Measurements from ENCODE around the gene FTH1. TPM values are rescaled to one million over a fixed set of nuclear protein-coding genes. Genes with fewer than 3 reads are reported as not detected.

The FTH1 gene
- total and polyA plus RNA-seq, 2 of the 13 experiments (the other 11 are each of a cell fraction or from before 2014, with no cell fraction given) = 607 to 760 TPM

DNA sequence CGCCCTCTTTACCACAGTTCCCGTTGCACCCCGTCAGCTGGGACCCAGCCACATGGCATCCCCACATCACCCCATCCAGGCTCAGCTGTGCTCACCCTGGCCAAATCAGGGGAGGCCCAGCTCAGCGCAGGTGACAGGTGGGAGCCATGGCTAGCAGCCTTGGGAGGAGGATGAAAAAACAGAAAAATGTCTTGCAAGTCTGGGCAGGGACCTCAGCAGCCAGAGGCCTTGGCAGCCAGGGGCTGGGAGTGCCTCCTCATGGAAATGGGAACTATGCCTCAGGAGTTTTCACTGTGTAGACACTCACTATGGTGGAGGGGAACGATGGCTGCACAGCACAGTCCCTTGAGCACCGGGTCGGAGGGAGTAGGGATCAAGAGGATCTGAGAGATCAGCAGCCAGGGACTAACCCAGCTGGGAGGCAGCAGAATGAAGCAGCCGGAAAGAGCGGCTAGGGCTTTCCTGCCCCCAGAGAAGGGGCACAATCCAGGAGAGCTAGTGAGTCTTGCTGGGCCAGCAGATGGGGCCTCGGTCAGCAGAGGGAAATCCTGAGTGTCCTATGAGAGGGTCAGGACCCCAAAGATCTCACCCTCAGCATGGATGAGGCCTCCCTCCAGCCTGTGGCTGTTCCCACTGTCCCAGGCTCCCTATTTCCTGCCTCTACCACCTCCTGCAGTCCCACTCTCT, 6.2 kb upstream of the FTH1 start (continued):
- TF ChIP-seq, protein P1, sequence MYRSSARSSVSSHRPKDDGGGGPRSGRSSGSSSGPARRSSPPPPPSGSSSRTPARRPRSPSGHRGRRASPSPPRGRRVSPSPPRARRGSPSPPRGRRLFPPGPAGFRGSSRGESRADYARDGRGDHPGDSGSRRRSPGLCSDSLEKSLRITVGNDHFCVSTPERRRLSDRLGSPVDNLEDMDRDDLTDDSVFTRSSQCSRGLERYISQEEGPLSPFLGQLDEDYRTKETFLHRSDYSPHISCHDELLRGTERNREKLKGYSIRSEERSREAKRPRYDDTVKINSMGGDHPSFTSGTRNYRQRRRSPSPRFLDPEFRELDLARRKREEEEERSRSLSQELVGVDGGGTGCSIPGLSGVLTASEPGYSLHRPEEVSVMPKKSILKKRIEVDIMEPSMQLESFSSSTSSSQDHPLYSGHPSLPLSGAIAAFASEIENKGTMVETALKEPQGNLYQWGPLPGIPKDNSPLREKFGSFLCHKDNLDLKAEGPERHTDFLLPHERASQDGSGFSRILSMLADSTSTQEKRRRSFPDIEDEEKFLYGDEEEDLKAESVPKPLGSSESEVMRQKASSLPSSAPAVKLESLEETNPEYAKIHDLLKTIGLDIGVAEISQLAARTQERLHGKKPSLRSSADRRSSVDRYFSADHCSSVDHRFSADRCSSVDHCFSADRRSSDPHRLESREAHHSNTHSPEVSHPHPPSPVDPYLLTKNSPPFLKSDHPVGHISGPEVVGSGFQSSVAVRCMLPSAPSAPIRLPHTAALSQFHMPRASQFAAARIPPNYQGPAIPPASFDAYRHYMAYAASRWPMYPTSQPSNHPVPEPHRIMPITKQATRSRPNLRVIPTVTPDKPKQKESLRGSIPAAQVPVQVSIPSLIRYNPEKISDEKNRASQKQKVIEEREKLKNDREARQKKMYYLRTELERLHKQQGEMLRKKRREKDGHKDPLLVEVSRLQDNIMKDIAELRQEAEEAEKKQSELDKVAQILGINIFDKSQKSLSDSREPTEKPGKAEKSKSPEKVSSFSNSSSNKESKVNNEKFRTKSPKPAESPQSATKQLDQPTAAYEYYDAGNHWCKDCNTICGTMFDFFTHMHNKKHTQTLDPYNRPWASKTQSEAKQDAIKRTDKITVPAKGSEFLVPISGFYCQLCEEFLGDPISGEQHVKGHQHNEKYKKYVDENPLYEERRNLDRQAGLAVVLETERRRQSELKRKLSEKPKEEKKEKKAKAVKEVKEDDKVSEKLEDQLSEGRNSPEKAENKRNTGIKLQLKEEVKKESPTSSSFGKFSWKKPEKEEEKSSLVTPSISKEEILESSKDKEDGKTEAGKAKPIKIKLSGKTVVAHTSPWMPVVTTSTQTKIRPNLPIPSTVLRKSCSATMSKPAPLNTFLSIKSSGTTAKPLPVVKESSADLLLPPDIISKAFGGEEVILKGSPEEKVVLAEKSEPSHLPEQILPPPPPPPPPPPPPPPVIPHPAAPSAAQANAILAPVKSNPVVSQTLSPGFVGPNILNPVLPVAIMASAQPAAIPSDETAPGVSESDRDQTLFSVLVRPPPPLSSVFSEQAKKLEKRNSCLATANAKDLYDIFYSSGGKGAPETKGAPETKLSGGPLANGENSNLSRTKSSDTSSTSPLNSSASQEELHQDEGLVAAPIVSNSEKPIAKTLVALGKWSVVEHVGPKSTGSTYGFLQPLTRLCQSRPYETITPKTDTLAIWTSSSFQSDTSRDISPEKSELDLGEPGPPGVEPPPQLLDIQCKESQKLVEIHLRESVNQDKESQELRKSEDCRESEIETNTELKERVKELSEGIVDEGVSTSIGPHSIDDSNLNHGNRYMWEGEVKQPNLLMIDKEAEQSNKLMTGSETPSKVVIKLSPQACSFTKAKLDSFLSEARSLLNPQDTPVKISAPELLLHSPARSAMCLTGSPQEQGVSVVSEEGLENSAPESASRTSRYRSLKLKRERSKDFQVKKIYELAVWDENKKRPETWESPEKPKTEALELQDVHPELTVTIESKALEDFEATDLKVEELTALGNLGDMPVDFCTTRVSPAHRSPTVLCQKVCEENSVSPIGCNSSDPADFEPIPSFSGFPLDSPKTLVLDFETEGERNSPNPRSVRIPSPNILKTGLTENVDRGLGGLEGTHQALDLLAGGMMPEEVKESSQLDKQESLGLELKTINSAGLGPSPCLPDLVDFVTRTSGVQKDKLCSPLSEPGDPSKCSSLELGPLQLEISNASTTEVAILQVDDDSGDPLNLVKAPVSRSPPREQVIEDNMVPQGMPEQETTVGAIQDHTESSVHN (CRISPR knock-in tag; IDR thresholded peaks at IDR 0.05) = peak; percentile 37; the same call in 1 of the 2 replicates
- TF ChIP-seq NR1H2 (CRISPR knock-in tag; IDR thresholded peaks at IDR 0.05; ENCODE audit: borderline replicate concordance, low read depth) = peak; percentile 22; the same call in 1 of the 2 replicates
- TF ChIP-seq, protein P2, sequence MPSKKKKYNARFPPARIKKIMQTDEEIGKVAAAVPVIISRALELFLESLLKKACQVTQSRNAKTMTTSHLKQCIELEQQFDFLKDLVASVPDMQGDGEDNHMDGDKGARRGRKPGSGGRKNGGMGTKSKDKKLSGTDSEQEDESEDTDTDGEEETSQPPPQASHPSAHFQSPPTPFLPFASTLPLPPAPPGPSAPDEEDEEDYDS (CRISPR knock-in tag; IDR thresholded peaks at IDR 0.05) = no peak
- TF ChIP-seq POLR2G (IDR thresholded peaks at IDR 0.05; ENCODE audit: low read depth, low read length) = peak; percentile 75
- no peak for TF ChIP-seq NR2F6 (IDR thresholded peaks at IDR 0.05)
- TF ChIP-seq NR2F6 (CRISPR knock-in tag; IDR thresholded peaks at IDR 0.05) = 0 out of 2 replicates have a peak, but pooled peaks have one; percentile 11
- TF ChIP-seq ZNF350 (CRISPR knock-in tag; IDR thresholded peaks at IDR 0.05; ENCODE audit: borderline replicate concordance, low read depth) = peak; percentile 15; the same call in 1 of the 2 replicates
- TF ChIP-seq ZKSCAN1 (IDR thresholded peaks at IDR 0.05; ENCODE audit: low read length) = no peak
- TF ChIP-seq SPEN (CRISPR knock-in tag; IDR thresholded peaks at IDR 0.05; ENCODE audit: low read depth) = 0 out of 2 replicates have a peak, but pooled peaks have one; percentile 16
- TF ChIP-seq XRCC5 (optimal IDR thresholded peaks at IDR 0.05; ENCODE audit: low read length) = no peak
- TF ChIP-seq NCOR1 (IDR thresholded peaks at IDR 0.05; ENCODE audit: borderline replicate concordance, low read length) = peak; percentile 47; the same call in 1 of the 2 replicates
- TF ChIP-seq, protein P3, sequence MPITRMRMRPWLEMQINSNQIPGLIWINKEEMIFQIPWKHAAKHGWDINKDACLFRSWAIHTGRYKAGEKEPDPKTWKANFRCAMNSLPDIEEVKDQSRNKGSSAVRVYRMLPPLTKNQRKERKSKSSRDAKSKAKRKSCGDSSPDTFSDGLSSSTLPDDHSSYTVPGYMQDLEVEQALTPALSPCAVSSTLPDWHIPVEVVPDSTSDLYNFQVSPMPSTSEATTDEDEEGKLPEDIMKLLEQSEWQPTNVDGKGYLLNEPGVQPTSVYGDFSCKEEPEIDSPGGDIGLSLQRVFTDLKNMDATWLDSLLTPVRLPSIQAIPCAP (CRISPR knock-in tag; IDR thresholded peaks at IDR 0.05; ENCODE audit: low read depth) = 0 out of 2 replicates have a peak, but pooled peaks have one; percentile 26
- no peak for TF ChIP-seq EZH2 (conservative IDR thresholded peaks at IDR 0.05; ENCODE audit: low read depth, low read length)
- peak; percentile 48; the same call in 1 of the 2 replicates for TF ChIP-seq HDAC1 (CRISPR knock-in tag; IDR thresholded peaks at IDR 0.05)
- no peak for TF ChIP-seq NFYB (CRISPR knock-in tag; IDR thresholded peaks at IDR 0.05)
- TF ChIP-seq ZNF850 (CRISPR knock-in tag; conservative IDR thresholded peaks at IDR 0.05) = no peak
- peak; percentile 49 for TF ChIP-seq ZNF781 (CRISPR knock-in tag; IDR thresholded peaks at IDR 0.05; ENCODE audit: borderline replicate concordance, not compliant biosample characterization)
- TF ChIP-seq RAD51 (IDR thresholded peaks at IDR 0.05; ENCODE audit: borderline replicate concordance) = no peak

All from HepG2 (cell line).